GM19351 (cell line): ENCODE data around the gene ZCCHC14.
"Not testable (repeated sequence)": the region's sequence is repeated elsewhere in the genome, so short reads cannot be mapped to it uniquely, and the experiment has no call there.

Source experiments
- ATAC-seq: cut with Tn5 transposase; IDR thresholded peaks from one replicate; pipeline ENCODE4 v1.9.1; 2021; ENCODE audit warnings: mild to moderate bottlenecking, moderate library complexity; ENCODE audit not compliant: unreplicated experiment

The ZCCHC14 gene

DNA sequence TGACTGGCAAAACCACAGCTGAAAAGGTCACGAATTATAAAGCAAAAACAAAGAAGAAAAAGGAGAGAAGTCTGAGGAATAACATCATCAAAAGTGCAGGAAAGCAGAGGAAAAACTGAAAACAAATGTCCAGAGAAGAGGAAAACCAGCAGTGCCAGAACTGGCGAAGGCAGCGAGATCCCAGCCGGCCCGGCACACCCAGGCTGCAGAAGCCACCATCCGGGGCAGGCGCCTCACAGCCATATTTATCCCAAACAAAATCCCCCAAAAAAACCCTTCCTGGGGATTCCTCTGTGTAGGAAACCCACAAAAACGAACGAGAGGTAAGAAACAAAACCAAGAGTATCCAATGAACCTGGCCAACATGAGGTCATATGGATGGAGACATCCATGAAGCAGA, 10.6 kb downstream of the ZCCHC14 start:
- ATAC-seq = no peak

GRCh38 chr16:87481711-87482110, 11.1 kb downstream of the ZCCHC14 start:
- ATAC-seq = not testable (repeated sequence)

GRCh38 chr16:87477209-87477981, 15.4 kb downstream of the ZCCHC14 start:
- not testable (repeated sequence) for ATAC-seq

- no peak for ATAC-seq
Observed at GRCh38 chr16:87474566-87474996, 18.2 kb downstream of the ZCCHC14 start.

DNA sequence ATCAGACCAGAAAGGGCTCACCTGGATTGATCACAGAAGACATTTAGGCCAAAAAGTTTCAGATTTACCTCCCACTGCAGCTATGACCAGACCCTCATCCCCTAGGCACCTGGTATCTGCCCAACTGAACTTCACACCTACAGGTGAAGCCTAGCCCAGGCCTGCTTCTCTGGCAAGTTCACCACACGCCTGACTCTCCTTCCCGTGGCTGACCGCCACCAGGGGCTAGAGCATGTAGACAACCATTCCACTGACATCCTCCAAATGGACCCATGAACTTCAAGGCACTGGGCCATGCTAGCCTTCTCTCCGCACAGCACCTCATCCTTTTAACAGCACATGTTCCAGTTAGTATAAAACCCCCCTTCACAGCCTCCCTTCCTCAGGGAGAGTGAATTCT, 18.8 kb downstream of the ZCCHC14 start:
- ATAC-seq = no peak

- no peak for ATAC-seq
Observed at GRCh38 chr16:87472935-87473334, 19.9 kb downstream of the ZCCHC14 start.

- ATAC-seq = no peak
Observed at GRCh38 chr16:87472142-87472778, 20.6 kb downstream of the ZCCHC14 start.

GRCh38 chr16:87471278-87472141, 21.3 kb downstream of the ZCCHC14 start:
- ATAC-seq = no peak

DNA sequence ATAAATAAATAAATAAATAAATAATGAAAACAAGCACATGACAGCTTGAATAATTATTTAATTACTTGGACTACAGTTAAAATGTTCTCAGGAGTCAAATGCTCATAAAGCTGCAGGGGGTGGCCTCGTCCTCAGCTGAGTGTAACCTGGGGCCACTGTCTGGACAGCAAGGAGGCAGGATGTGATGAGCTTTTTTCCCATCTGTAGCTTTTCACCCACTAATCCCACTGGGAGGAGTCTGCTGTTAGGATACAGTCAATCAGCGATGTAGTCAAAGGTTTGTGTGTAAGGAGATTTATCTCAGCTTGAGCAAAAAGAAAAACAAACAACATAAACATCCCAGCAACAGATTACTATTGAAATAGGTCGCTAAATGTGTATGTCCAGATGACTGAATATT, 22.5 kb downstream of the ZCCHC14 start:
- ATAC-seq = no peak

GRCh38 chr16:87469169-87469568, 23.7 kb downstream of the ZCCHC14 start:
- no peak for ATAC-seq

GRCh38 chr16:87468550-87468949, 24.3 kb downstream of the ZCCHC14 start:
- no peak for ATAC-seq

GRCh38 chr16:87466975-87467501, 25.8 kb downstream of the ZCCHC14 start:
- ATAC-seq = no peak

DNA sequence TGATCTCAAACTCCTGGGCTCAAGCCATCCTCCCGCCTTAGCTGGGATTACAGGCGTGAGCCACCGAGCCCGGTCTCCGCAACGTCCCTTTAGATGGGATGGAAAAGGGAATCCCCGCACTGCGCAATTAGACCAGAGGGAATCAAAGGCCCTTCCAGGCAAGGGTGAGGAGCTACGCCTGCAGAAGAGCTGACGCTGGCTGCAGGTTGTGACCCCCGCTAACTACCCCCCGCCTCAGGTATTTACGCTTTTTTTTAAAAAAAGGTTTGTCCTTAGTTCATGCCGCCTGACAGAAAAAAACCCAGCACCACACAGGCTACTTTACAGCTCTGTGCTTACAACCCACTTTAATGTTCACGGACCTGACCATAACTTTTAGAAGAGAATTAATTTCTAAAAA, 26.9 kb downstream of the ZCCHC14 start:
- no peak for ATAC-seq

DNA sequence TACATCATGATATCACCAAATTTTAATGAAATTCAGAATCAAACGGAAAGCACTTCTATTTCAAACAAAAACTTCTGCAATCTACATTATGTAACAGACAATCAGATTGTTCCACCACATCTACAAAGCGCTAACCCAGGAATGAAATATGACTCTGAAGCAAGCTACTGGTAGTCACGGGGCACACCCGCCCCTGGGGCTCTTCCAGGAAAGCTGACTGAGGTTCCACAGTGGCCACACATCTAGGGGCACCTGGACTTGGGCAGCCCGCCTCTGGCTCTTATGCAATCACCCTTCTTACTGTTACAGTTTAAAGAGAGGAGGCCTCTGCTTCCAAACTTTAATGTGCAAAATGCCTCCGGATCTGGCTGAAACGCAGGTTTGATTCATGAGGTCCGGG, 27.5 kb downstream of the ZCCHC14 start:
- no peak for ATAC-seq

DNA sequence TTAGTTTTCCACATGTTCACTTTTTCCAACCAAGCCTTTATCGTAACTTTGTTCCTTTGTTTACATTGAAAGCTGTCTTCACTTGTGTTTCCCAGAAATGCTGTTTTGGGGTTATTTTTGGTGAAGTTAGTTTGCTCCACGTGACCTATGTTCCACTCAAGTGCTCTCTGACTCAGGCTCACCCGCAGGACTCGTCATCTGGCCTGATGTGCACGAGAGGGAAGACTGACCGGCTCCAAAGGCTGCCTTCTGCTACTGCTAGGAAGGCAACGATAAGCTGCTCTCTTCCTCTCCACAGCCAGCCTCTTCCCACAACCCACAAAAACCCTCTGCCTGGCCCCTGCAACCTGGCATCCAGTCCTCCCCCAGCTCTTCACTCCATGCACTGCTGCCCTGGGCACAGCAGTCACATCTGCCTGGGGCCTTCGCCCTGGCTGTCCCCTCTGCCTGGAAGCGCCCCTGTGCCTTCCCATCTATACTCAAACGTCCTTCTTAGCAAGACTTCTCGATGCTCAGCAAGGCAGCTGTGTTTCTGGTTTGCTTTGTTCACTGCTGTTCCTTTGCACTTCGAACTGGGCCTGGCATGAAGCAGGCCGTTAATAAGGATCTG, 28.0 kb downstream of the ZCCHC14 start:
- no peak for ATAC-seq

DNA sequence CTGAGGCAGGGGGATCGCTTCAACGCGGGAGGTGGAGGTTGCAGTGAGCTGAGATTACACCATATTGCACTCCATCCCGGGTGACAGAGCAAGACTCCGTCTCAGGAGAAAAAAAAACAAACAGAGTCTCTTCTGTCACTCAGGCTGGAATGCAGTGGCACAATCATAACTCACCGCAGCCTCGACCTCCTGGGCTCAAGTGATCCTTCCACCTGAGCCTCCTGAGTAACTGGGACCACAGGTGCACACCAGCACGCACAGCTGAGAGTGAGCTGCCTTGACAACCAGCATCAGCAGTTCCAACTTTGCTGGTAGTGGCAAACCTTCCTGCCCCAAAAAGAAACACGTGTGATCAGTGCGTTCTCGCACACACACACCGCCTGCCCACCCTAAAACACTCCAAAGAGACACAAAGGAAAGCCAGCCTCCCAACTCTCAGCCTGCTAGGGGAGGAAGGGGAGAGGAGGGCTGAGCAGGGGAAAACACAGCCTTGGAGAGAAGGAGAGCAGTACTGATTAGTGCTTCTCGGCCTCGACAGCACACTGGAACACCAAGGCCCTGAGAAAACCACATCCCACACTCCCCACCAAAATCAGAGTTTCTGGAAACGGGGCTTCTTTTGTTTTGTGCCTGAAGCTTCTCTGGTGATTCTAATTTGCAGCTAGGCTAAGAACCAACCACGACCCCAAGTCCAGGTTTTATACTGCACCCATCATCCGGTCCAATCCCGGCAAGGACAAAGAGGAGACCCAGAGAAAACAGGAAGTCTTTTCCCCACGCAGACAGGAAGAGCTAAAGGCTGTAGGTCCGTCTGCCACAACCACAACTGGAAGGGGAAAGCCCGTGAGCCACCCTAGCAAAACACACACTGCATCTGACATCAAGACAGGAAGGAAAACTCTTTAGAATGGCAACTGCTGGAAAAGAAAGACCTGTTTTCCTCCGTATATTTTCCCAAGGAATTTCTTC, 28.8 kb downstream of the ZCCHC14 start:
- no peak for ATAC-seq

DNA sequence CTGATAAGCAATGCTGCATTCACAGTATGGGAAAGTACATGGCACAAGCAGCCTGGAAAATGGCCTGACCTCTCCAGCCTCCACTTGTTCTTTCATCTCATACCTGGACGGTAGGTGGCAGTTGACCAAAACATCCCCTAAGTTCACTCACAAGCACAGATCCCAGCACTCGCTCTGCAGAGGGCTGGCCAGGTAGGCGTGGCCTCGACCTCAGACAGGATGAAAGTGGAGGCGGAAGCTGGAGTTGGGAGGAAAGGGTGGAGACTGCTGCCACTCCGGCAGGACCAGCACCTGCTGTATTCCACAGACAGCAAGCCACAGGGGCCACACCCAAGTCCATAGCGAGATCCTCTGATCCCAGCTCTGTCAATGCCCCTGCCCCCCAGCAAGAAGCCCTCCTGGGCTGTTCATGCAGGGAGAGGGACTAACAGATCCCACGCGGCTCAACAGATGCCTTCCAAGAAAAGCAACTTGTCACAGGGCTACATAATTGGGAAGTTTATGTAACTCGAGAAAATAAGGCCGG, 31.3 kb downstream of the ZCCHC14 start:
- ATAC-seq = peak; percentile 48

GRCh38 chr16:87460936-87461335, 31.9 kb downstream of the ZCCHC14 start:
- ATAC-seq = no peak

GRCh38 chr16:87459833-87460232, 33.0 kb downstream of the ZCCHC14 start:
- no peak for ATAC-seq
